H1 (cell line): ENCODE data around the gene P2RY14. TPM values are rescaled to one million over a fixed set of nuclear protein-coding genes. Genes with fewer than 3 reads are reported as not detected.

Experiments
- CHD2 ChIP-seq: IDR thresholded peaks from 2 replicates; pipeline ENCODE4 v1.6.1; 2012; ENCODE audit warnings: low read length, improper control_type of control experiment
- polyA plus RNA-seq, 7 experiments: library from polyadenylated mRNA; depleted of rRNA in 3 of 7; stranded (reverse) in 5 of 7; unstranded in 2 of 7; fragments of >200 nt in 5 of 7; fragments of 200-250 nt in 2 of 7; gene quantifications; 1 replicate in 5 of 7; 2 replicates in 1 of 7; 4 replicates in 1 of 7; pipeline versions ENCODE4 v1.2.1 to v1.2.3, GENCODE V29; 2011 to 2013; ENCODE audit warnings: missing spikeins in 2 of 7, mixed read lengths in 2 of 7
- total RNA-seq: library from RNA; stranded (reverse); fragmentation: NEBNext Ultra II Directional; extraction: Animal tissue kit (Norgen Biotek cat#: 25700); gene quantifications from 2 replicates; pipeline ENCODE4 v1.2.1, GENCODE V29; 2021

P2RY14 gene
- total and polyA plus RNA-seq, 2 of the 8 experiments (the other 6 are each of a cell fraction or from before 2014, with no cell fraction given): not detected

- no peak for TF ChIP-seq CHD2
Measured at GRCh38 chr3:151315136-151315535, 36.8 kb upstream of the P2RY14 start (continued).
